Measurements from ENCODE around the gene POLR2L. TPM values are rescaled to one million over a fixed set of nuclear protein-coding genes. Genes with fewer than 3 reads are reported as not detected.

The POLR2L gene
- total and polyA plus RNA-seq, 9 donors = 4.9 to 89.3 (median 62.7) TPM

- WGBS, 3 donors = 76 to 78% (median 76%) methylated on average over 6 to 8 of the region's 8 CpGs
- intact Hi-C loops (cut with DNase I) = loop anchor here in 2 of 4 donors (5.0 to 10.0 kb wide), 3 partner anchors 148 to 198 kb away; no protein-coding TSS in a partner anchor
- DNase-seq = no peak
Measured at GRCh38 chr11:856397-856796, 14.1 kb upstream of the POLR2L start.

GRCh38 chr11:855796-856195 lies 13.5 kb upstream of the POLR2L start:
- TF ChIP-seq EP300 (IDR thresholded peaks at IDR 0.05) = no peak
- Histone ChIP-seq H3K9me3 (no peaks in the 10 kb centered on the region), H3K27me3 (no peaks in the 10 kb centered on the region), H3K4me1 (ENCODE audit: insufficient read depth) (peaks cover 17% of the 10 kb centered on the region), H3K27ac (no peak overlapping the region), H3K4me3 (no peak overlapping the region), H3K36me3 (no peaks in the 10 kb centered on the region)
- WGBS, 3 donors = 62 to 85% (median 71%) methylated on average over 4 to 12 of the region's 12 CpGs
- intact Hi-C loops (cut with DNase I) = loop anchor here in 2 of 4 donors (5.0 to 10.0 kb wide), 3 partner anchors 149 to 199 kb away; no protein-coding TSS in a partner anchor
- no peak for DNase-seq

More at GRCh38 chr11:856397-856796, 14.1 kb upstream of the POLR2L start:
- H3K9me3 ChIP-seq = no peaks in the 10 kb centered on the region
- no peaks in the 10 kb centered on the region for H3K27me3 ChIP-seq
- no peak for TF ChIP-seq POLR2A (IDR thresholded peaks at IDR 0.05)
- no peak for TF ChIP-seq CTCF (IDR thresholded peaks at IDR 0.05)
- TF ChIP-seq EP300 (IDR thresholded peaks at IDR 0.05) = no peak
- H3K4me1 ChIP-seq (ENCODE audit: insufficient read depth) = peaks cover 12% of the 10 kb centered on the region
- H3K36me3 ChIP-seq = no peaks in the 10 kb centered on the region
- H3K4me3 ChIP-seq = no peak overlapping the region
- H3K27ac ChIP-seq = no peak overlapping the region

- Histone ChIP-seq H3K27ac (no peak overlapping the region), H3K4me3 (no peak overlapping the region), H3K4me1 (ENCODE audit: insufficient read depth) (peaks cover 22% of the 10 kb centered on the region), H3K27me3 (no peaks in the 10 kb centered on the region), H3K9me3 (no peaks in the 10 kb centered on the region), H3K36me3 (no peaks in the 10 kb centered on the region)
- intact Hi-C loops (cut with DNase I) = loop anchor here in 2 of 4 donors (5.0 to 10.0 kb wide), 3 partner anchors 149 to 199 kb away; no protein-coding TSS in a partner anchor
- no peak for DNase-seq
- TF ChIP-seq CTCF (IDR thresholded peaks at IDR 0.05) = no peak
- TF ChIP-seq POLR2A (IDR thresholded peaks at IDR 0.05) = no peak
- no peak for TF ChIP-seq EP300 (IDR thresholded peaks at IDR 0.05)
- 83 to 89% (median 87%) methylated on average over 7 of the region's 7 CpGs for WGBS, 3 donors
Measured at GRCh38 chr11:855330-855674, 13.0 kb upstream of the POLR2L start.

GRCh38 chr11:854601-855329 lies 12.4 kb upstream of the POLR2L start:
- Histone ChIP-seq H3K36me3 (no peaks in the 10 kb centered on the region), H3K27ac (no peak overlapping the region), H3K4me3 (no peak overlapping the region), H3K4me1 (ENCODE audit: insufficient read depth) (peaks cover 22% of the 10 kb centered on the region), H3K27me3 (no peaks in the 10 kb centered on the region), H3K9me3 (no peaks in the 10 kb centered on the region)
- intact Hi-C loops (cut with DNase I) = loop anchor here in 2 of 4 donors (5.0 to 10.0 kb wide), 3 partner anchors 150 to 200 kb away; no protein-coding TSS in a partner anchor
- 80 to 84% (median 83%) methylated on average over 17 to 20 of the region's 20 CpGs for WGBS, 3 donors
- DNase-seq = no peak
- TF ChIP-seq CTCF (IDR thresholded peaks at IDR 0.05) = no peak
- no peak for TF ChIP-seq POLR2A (IDR thresholded peaks at IDR 0.05)
- TF ChIP-seq EP300 (IDR thresholded peaks at IDR 0.05) = no peak

Measured in ovary (tissue), 9 donors.